ENCODE data around the gene SLC12A4. TPM values are rescaled to one million over a fixed set of nuclear protein-coding genes. Genes with fewer than 3 reads are reported as not detected.
"Not testable (repeated sequence)": the region's sequence is repeated elsewhere in the genome, so short reads cannot be mapped to it uniquely, and the experiment has no call there.

Gene SLC12A4
- 100 to 1,000 TPM in 1 of 5 donors, 10 to 100 TPM in 4; 12.7 to 136 (median 25.9) TPM for total RNA-seq
- polyA plus RNA-seq = 10 to 100 TPM in 2 of 3 donors, 1 to 10 TPM in 1; 5.7 to 19.8 (median 16.2) TPM
- long read RNA-seq, donor 1, full-length matches to known transcripts = 1 of 1 reads
- long read RNA-seq, donor 1, partial matches to known transcripts = 0 of 1 reads
- long read RNA-seq, donor 1, other reads (novel, unspliced or antisense) = 0 of 1 reads
- long read RNA-seq, donor 2, full-length matches to known transcripts = 1 of 1 reads
- long read RNA-seq, donor 2, partial matches to known transcripts = 0 of 1 reads
- long read RNA-seq, donor 2, other reads (novel, unspliced or antisense) = 0 of 1 reads
- long read RNA-seq, donor 3, partial matches to known transcripts = 0 of 1 reads
- long read RNA-seq, donor 3, other reads (novel, unspliced or antisense) = 0 of 1 reads
- long read RNA-seq, donor 4, partial matches to known transcripts = 0 of 1 reads
- long read RNA-seq, donor 4, other reads (novel, unspliced or antisense) = 0 of 1 reads
- long read RNA-seq, donor 5, full-length matches to known transcripts = 1 of 7 reads
- long read RNA-seq, donor 5, partial matches to known transcripts = 6 of 7 reads
- long read RNA-seq, donor 5, other reads (novel, unspliced or antisense) = 0 of 7 reads
- long read RNA-seq, donor 6, partial matches to known transcripts = 24 of 24 reads
- long read RNA-seq, donor 6, other reads (novel, unspliced or antisense) = 0 of 24 reads
- long read RNA-seq, donor 7 = 0 reads
- long read RNA-seq, donor 8, full-length matches to known transcripts = 1 of 1 reads
- long read RNA-seq, donor 8, partial matches to known transcripts = 0 of 1 reads
- long read RNA-seq, donor 8, other reads (novel, unspliced or antisense) = 0 of 1 reads
- long read RNA-seq, donor 9, partial matches to known transcripts = 0 of 1 reads
- long read RNA-seq, donor 9, other reads (novel, unspliced or antisense) = 0 of 1 reads
- long read RNA-seq, donor 10 = 0 reads

DNA sequence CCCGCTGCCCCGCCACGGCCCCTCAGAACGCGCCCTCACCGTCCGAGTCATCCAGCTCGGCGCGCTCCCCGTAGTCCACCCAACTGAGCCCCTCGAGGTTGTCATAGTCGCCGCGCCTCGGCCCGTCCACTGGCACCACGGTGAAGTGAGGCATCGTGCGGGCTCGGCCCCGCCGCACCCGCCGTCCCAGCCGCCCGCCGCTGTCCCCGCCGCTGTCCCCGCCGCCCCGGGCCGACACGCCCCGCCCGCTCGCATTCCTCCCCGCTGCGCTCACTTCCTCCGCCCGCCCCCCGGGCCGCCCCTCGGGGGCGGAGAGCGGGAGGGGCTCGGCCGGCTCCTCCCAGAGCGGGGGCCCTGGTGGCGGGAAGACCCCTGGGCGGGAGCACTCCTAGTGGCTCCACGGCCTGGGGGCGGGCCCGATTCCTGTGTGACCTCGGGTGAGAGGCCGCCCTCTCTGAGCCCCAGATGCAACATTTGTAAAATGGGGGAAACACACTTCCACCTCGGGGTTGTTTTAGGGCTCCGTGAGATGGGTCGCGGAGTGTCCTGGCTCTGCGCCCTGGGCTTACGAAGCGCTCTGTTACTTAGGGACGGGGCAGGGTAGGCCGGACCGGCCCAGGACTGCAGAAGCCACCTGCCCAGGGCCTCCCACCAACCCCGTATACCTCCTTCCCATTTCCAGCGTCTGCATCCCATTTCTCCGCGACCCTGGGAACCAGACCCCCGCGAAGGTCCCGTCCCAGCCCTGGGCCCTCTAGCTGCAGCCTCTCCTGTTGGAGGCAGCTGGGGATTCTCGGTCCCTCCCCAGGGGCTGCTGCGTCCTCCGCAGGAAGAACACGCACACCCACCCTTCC is at the start of gene SLC12A4:
TSS of gene SLC12A4 (minus strand) at position 238 of the 854 bp plus-strand sequence. CDS start at position 154, 84 bp downstream.
- intact Hi-C loops (cut with DNase I; ENCODE audit: low total_unique reads) = no loop called here

DNA sequence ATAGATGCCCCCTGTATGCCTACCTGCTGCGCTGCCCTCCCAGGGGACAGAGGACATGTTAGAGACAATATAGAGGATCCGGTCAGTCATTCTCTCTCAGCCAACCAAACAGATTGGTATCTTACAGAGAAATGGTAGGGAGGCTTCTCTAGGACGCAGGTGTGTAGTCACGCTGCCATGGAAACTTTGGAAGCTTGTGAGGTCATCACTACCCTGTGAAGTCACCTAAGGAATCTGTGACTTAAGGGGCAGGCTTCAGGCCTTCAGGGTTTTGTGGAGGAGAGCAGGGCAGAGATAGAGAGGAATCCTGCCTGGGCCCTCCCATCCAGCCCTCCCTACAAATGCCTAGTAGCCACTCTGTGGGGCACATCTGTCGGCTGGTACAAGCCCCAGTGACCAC is 47.2 kb upstream of the SLC12A4 start, which contains the start of gene DPEP2NB:
TSS of gene DPEP2NB (minus strand) at position 231 of the 400 bp plus-strand sequence. CDS start at position 90, 141 bp downstream.
- intact Hi-C loops (cut with DNase I; ENCODE audit: low total_unique reads) = no loop called here
- Histone ChIP-seq H3K27ac (no peak within 1 kb of the TSS), H3K27me3 (no peaks in the 10 kb centered on the region), H3K4me1 (peaks cover 0 to 4% (median 0%) of the 10 kb centered on the region in 4 donors), H3K4me3 (no peak within 1 kb of the TSS), H3K36me3 (no peaks in the 10 kb centered on the region), H3K9me3 (no peaks in the 10 kb centered on the region)
- TF ChIP-seq EP300 (IDR thresholded peaks at IDR 0.05) (no peak), POLR2AphosphoS5 (IDR thresholded peaks at IDR 0.05) (no peak), POLR2A (IDR thresholded peaks at IDR 0.05) (no peak)
- TF ChIP-seq, protein P1, sequence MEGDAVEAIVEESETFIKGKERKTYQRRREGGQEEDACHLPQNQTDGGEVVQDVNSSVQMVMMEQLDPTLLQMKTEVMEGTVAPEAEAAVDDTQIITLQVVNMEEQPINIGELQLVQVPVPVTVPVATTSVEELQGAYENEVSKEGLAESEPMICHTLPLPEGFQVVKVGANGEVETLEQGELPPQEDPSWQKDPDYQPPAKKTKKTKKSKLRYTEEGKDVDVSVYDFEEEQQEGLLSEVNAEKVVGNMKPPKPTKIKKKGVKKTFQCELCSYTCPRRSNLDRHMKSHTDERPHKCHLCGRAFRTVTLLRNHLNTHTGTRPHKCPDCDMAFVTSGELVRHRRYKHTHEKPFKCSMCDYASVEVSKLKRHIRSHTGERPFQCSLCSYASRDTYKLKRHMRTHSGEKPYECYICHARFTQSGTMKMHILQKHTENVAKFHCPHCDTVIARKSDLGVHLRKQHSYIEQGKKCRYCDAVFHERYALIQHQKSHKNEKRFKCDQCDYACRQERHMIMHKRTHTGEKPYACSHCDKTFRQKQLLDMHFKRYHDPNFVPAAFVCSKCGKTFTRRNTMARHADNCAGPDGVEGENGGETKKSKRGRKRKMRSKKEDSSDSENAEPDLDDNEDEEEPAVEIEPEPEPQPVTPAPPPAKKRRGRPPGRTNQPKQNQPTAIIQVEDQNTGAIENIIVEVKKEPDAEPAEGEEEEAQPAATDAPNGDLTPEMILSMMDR (IDR thresholded peaks at IDR 0.05) = no peak
- no peak for DNase-seq
- 77 to 86% (median 83%) methylated on average over 5 of the region's 5 CpGs for WGBS, 5 donors

More for the DNA sequence above, at the start of gene SLC12A4:
- H3K4me1 ChIP-seq = peaks cover 36 to 51% (median 44%) of the 10 kb centered on the region in 4 donors
- no peaks in the 10 kb centered on the region for H3K9me3 ChIP-seq
- no peaks in the 10 kb centered on the region for H3K36me3 ChIP-seq
- peak within 1 kb of the TSS; percentile 74 to 98 (median 86) for H3K4me3 ChIP-seq
- 0 to 1% (median 1%) methylated on average over 21 to 78 of the region's 78 CpGs for WGBS, 5 donors
- TF ChIP-seq POLR2A (IDR thresholded peaks at IDR 0.05) (no peak), POLR2AphosphoS5 (IDR thresholded peaks at IDR 0.05) (peak; percentile 60 to 75 (median 68))
- H3K27ac ChIP-seq = peak within 1 kb of the TSS; percentile 90 to 98 (median 95)
- DNase-seq = peak; percentile 82 to 96
- no peaks in the 10 kb centered on the region for H3K27me3 ChIP-seq

DNA sequence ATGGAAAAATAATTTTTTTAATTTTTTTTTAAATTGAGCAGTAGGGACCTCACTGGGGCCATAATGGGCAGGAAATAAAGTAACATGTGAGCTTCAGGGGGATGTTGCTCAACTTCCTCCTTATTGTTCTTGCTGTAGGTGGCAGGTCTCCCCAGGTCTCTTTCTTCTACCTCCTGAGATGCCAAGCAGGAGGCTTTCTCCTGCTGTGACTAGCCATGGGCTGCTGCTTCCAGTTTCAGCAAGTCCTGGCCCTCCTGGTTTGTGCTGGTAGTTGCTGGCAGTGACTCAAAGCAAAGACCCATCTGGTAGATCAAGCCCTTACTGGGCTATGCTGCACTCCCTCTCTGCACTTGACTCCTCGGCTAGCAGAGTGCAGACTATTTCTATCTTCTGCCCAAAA is 45.0 kb upstream of the SLC12A4 start:
- Histone ChIP-seq H3K9me3 (no peaks in the 10 kb centered on the region), H3K27ac (peak overlapping the region in 2 of 5 donors; percentile 8 to 42), H3K27me3 (no peaks in the 10 kb centered on the region), H3K36me3 (no peaks in the 10 kb centered on the region), H3K4me1 (peaks cover 0 to 4% (median 0%) of the 10 kb centered on the region in 4 donors), H3K4me3 (no peak overlapping the region)
- 55 to 74% (median 67%) methylated on average over 1 of the region's 1 CpG for WGBS, 5 donors
- intact Hi-C loops (cut with DNase I; ENCODE audit: low total_unique reads) = no loop called here
- TF ChIP-seq EP300 (IDR thresholded peaks at IDR 0.05) = no peak
- no peak for DNase-seq

DNA sequence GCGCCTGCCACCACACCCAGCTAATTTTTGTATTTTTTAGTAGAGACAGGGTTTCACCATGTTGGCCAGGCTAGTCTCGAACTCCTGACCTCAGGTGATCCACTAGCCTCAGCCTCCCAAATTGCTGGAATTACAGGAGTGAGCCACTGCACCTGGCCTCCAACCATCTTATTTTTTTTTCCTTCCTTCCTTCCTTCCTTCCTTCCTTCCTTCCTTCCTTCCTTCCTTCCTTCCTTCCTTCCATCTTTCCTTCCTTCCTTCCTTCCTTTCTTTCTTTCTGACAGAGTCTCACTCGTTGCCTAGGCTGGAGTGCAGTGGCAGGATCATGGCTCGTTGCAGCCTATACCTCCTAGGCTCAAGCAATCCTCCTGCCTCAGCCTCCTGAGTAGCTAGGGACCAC is 41.4 kb upstream of the SLC12A4 start:
- H3K4me1 ChIP-seq; H3K27ac ChIP-seq; intact Hi-C loops (cut with DNase I; ENCODE audit: low total_unique reads); H3K27me3 ChIP-seq; DNase-seq; H3K4me3 ChIP-seq; H3K36me3 ChIP-seq; H3K9me3 ChIP-seq: not testable (repeated sequence)
- 70 to 84% (median 80%) methylated on average over 4 of the region's 4 CpGs for WGBS, 5 donors

DNA sequence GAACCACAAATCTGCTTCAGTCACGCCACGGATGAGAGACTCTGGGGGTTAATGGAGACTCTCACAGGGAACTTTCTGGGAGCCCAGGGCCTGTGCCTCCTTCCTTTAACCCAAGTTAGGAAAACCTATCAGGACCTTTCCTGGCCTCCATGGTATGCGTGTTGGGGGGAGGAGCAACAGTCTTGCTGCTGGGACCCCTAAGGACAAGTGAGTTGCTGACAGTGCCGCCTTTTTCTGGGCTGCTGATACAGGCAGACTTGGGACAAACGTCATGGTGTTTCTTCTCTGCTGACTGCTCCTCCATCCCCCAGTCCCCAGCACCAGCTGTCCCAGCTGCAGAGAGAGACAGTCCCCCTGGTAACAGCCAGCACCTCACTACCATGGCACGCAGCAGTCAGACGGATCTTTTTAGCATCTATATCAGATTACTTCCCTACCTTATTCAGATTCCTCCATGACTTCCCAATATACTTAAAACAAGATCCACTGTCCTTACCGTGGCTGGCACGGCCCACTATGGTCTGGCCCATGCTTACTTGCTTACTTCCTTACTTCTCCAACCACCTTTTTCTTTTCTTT is 40.8 kb upstream of the SLC12A4 start:
- no peak overlapping the region for H3K4me3 ChIP-seq
- TF ChIP-seq POLR2AphosphoS5 (IDR thresholded peaks at IDR 0.05) = no peak
- no peak for TF ChIP-seq POLR2A (IDR thresholded peaks at IDR 0.05)
- no peak for TF ChIP-seq EP300 (IDR thresholded peaks at IDR 0.05)
- TF ChIP-seq, protein P1 (IDR thresholded peaks at IDR 0.05) = no peak
- intact Hi-C loops (cut with DNase I; ENCODE audit: low total_unique reads) = no loop called here
- H3K27me3 ChIP-seq = no peaks in the 10 kb centered on the region
- no peak for DNase-seq
- no peak overlapping the region for H3K27ac ChIP-seq
- H3K36me3 ChIP-seq = no peaks in the 10 kb centered on the region
- H3K4me1 ChIP-seq = peaks cover 0 to 12% (median 2%) of the 10 kb centered on the region in 4 donors
- H3K9me3 ChIP-seq = no peaks in the 10 kb centered on the region
- WGBS, 5 donors = 61 to 67% (median 62%) methylated on average over 8 to 9 of the region's 9 CpGs

All from stomach (tissue), 19 donors.